ENCODE data around the gene OAS3.

OAS3 gene

GRCh38 chr12:112937741-112938719 lies at the start of gene OAS3:
OAS3 (plus strand) TSS chr12:112938474; CDS start chr12:112938531, 57 bp downstream.
- peaks cover 38% of the 10 kb centered on the region for H3K4me1 ChIP-seq (ENCODE audit: insufficient read depth, low read length, poor library complexity, severe bottlenecking)
- peak within 1 kb of the TSS; percentile 95 for H2AFZ ChIP-seq (ENCODE audit: low read length)

GRCh38 chr12:112891093-112892024 lies 46.9 kb upstream of the OAS3 start:
- no peak for TF ChIP-seq EZH2phosphoT487 (IDR thresholded peaks at IDR 0.05; ENCODE audit: borderline replicate concordance)
- TF ChIP-seq CTCF (conservative IDR thresholded peaks at IDR 0.05; ENCODE audit: low read length): no peak
- H3F3A ChIP-seq (ENCODE audit: low read depth): no peaks in the 10 kb centered on the region

More at GRCh38 chr12:112937741-112938719, at the start of gene OAS3:
- H3K9me2 ChIP-seq (replicated peaks; ENCODE audit: low read depth, low read length): no peaks in the 10 kb centered on the region
- no peaks in the 10 kb centered on the region for H3K27me3 ChIP-seq (ENCODE audit: insufficient read depth, low read length, poor library complexity, severe bottlenecking)
- H3K4me3 ChIP-seq (ENCODE audit: low read length, poor library complexity, severe bottlenecking): peak within 1 kb of the TSS; percentile 83
- H3K36me3 ChIP-seq (ENCODE audit: insufficient read depth, low read length): no peaks in the 10 kb centered on the region; the same call in 1 of the 2 replicates
- H3K9me3 ChIP-seq (ENCODE audit: insufficient read depth, low read depth, low read length): no peaks in the 10 kb centered on the region
- peak within 1 kb of the TSS; percentile 94 for H3K4me2 ChIP-seq (ENCODE audit: low read depth, low read length, poor library complexity, severe bottlenecking)
- TF ChIP-seq EZH2phosphoT487 (IDR thresholded peaks at IDR 0.05; ENCODE audit: borderline replicate concordance) (no peak), CTCF (conservative IDR thresholded peaks at IDR 0.05; ENCODE audit: low read length) (no peak)
- no peaks in the 10 kb centered on the region for H4K20me1 ChIP-seq (ENCODE audit: insufficient read depth, low read length, poor library complexity, severe bottlenecking)
- H3F3A ChIP-seq (ENCODE audit: low read depth): peaks cover 6% of the 10 kb centered on the region; the same call in 1 of the 2 replicates
- H3K79me2 ChIP-seq (ENCODE audit: insufficient read depth, low read length): peaks cover 23% of the 10 kb centered on the region
- peak within 1 kb of the TSS; percentile 88 for H3K9ac ChIP-seq (ENCODE audit: low read depth, low read length, poor library complexity, severe bottlenecking)

GRCh38 chr12:112892856-112893255 lies 45.4 kb upstream of the OAS3 start:
- Histone ChIP-seq H3K4me3 (ENCODE audit: low read length, poor library complexity, severe bottlenecking) (no peak overlapping the region), H3K4me2 (ENCODE audit: low read depth, low read length, poor library complexity, severe bottlenecking) (no peak overlapping the region), H3K9me2 (replicated peaks; ENCODE audit: low read depth, low read length) (no peaks in the 10 kb centered on the region), H3K9ac (ENCODE audit: low read depth, low read length, poor library complexity, severe bottlenecking) (no peak overlapping the region), H3K36me3 (ENCODE audit: insufficient read depth, low read length) (no peaks in the 10 kb centered on the region), H3K27me3 (ENCODE audit: insufficient read depth, low read length, poor library complexity, severe bottlenecking) (no peaks in the 10 kb centered on the region), H3F3A (ENCODE audit: low read depth) (no peaks in the 10 kb centered on the region), H3K4me1 (ENCODE audit: insufficient read depth, low read length, poor library complexity, severe bottlenecking) (no peaks in the 10 kb centered on the region), H2AFZ (ENCODE audit: low read length) (no peak overlapping the region), H4K20me1 (ENCODE audit: insufficient read depth, low read length, poor library complexity, severe bottlenecking) (no peaks in the 10 kb centered on the region), H3K9me3 (ENCODE audit: insufficient read depth, low read depth, low read length) (no peaks in the 10 kb centered on the region), H3K79me2 (ENCODE audit: insufficient read depth, low read length) (no peaks in the 10 kb centered on the region)
- TF ChIP-seq CTCF (conservative IDR thresholded peaks at IDR 0.05; ENCODE audit: low read length) (no peak), EZH2phosphoT487 (IDR thresholded peaks at IDR 0.05; ENCODE audit: borderline replicate concordance) (no peak)

More at GRCh38 chr12:112891093-112892024, 46.9 kb upstream of the OAS3 start:
- no peaks in the 10 kb centered on the region for H3K36me3 ChIP-seq (ENCODE audit: insufficient read depth, low read length)
- no peak overlapping the region for H2AFZ ChIP-seq (ENCODE audit: low read length)
- H3K4me2 ChIP-seq (ENCODE audit: low read depth, low read length, poor library complexity, severe bottlenecking): no peak overlapping the region
- no peaks in the 10 kb centered on the region for H4K20me1 ChIP-seq (ENCODE audit: insufficient read depth, low read length, poor library complexity, severe bottlenecking)
- no peaks in the 10 kb centered on the region for H3K4me1 ChIP-seq (ENCODE audit: insufficient read depth, low read length, poor library complexity, severe bottlenecking)
- H3K27me3 ChIP-seq (ENCODE audit: insufficient read depth, low read length, poor library complexity, severe bottlenecking): no peaks in the 10 kb centered on the region
- H3K9me3 ChIP-seq (ENCODE audit: insufficient read depth, low read depth, low read length): no peaks in the 10 kb centered on the region
- H3K9ac ChIP-seq (ENCODE audit: low read depth, low read length, poor library complexity, severe bottlenecking): no peak overlapping the region
- no peak overlapping the region for H3K4me3 ChIP-seq (ENCODE audit: low read length, poor library complexity, severe bottlenecking)
- no peaks in the 10 kb centered on the region for H3K9me2 ChIP-seq (replicated peaks; ENCODE audit: low read depth, low read length)
- no peaks in the 10 kb centered on the region for H3K79me2 ChIP-seq (ENCODE audit: insufficient read depth, low read length)
